ENCODE results near the gene CLASRP.

GRCh38 chr19:45045671-45046353 lies 7.0 kb downstream of the CLASRP start:
- no peak for TF ChIP-seq YY1 (IDR thresholded peaks at IDR 0.05; ENCODE audit: insufficient read depth, insufficient read length)
- TF ChIP-seq ZNF274 (IDR thresholded peaks at IDR 0.05; ENCODE audit: low read depth, low read length): no peak

All from NT2/D1 (cell line).